Astrocyte of the spinal cord (primary cell): ENCODE measurements around the gene MPZ.

Source experiments
- DNase-seq: peaks from one replicate; pipeline ENCODE4 v3.0.0; 2011; ENCODE audit warnings: low read depth, low spot score
- H3K4me3 ChIP-seq: 2 replicates; pipeline ENCODE4 v1.5.1; 2011; ENCODE audit warnings: low read depth, mild to moderate bottlenecking, low read length, moderate library complexity
- in situ Hi-C: cut with HindIII; loops from 2 replicates; pipeline ENCODE4 v1.10.0; 2017; ENCODE audit warnings: low sequenced_read_pairs
- TF ChIP-seq, protein P1 (sequence below): IDR thresholded peaks from 2 replicates; pipeline ENCODE4 v1.5.1; 2012; ENCODE audit warnings: low read depth, mild to moderate bottlenecking, low read length, inconsistent platforms

MPZ gene

GRCh38 chr1:161313554-161314200 lies 3.9 kb upstream of the MPZ start:
- TF ChIP-seq, protein P1, sequence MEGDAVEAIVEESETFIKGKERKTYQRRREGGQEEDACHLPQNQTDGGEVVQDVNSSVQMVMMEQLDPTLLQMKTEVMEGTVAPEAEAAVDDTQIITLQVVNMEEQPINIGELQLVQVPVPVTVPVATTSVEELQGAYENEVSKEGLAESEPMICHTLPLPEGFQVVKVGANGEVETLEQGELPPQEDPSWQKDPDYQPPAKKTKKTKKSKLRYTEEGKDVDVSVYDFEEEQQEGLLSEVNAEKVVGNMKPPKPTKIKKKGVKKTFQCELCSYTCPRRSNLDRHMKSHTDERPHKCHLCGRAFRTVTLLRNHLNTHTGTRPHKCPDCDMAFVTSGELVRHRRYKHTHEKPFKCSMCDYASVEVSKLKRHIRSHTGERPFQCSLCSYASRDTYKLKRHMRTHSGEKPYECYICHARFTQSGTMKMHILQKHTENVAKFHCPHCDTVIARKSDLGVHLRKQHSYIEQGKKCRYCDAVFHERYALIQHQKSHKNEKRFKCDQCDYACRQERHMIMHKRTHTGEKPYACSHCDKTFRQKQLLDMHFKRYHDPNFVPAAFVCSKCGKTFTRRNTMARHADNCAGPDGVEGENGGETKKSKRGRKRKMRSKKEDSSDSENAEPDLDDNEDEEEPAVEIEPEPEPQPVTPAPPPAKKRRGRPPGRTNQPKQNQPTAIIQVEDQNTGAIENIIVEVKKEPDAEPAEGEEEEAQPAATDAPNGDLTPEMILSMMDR, result no peak
- in situ Hi-C loops, result no loop called here
- peak overlapping the region; percentile 99 for H3K4me3 ChIP-seq
- no peak for DNase-seq

- TF ChIP-seq, protein P1, result no peak
- no peak for DNase-seq
- in situ Hi-C loops, result no loop called here
- H3K4me3 ChIP-seq, result no peak overlapping the region
Measured at GRCh38 chr1:161311595-161312181, 1.9 kb upstream of the MPZ start.

GRCh38 chr1:161307892-161308638 lies 1.7 kb downstream of the MPZ start:
- in situ Hi-C loops, result no loop called here
- TF ChIP-seq, protein P1, result no peak
- no peak for DNase-seq
- H3K4me3 ChIP-seq, result no peak overlapping the region

- TF ChIP-seq, protein P1, result no peak
- peak; percentile 36 for DNase-seq
- in situ Hi-C loops, result no loop called here
- no peak overlapping the region for H3K4me3 ChIP-seq
Measured at GRCh38 chr1:161307230-161307768, 2.5 kb downstream of the MPZ start.

DNA sequence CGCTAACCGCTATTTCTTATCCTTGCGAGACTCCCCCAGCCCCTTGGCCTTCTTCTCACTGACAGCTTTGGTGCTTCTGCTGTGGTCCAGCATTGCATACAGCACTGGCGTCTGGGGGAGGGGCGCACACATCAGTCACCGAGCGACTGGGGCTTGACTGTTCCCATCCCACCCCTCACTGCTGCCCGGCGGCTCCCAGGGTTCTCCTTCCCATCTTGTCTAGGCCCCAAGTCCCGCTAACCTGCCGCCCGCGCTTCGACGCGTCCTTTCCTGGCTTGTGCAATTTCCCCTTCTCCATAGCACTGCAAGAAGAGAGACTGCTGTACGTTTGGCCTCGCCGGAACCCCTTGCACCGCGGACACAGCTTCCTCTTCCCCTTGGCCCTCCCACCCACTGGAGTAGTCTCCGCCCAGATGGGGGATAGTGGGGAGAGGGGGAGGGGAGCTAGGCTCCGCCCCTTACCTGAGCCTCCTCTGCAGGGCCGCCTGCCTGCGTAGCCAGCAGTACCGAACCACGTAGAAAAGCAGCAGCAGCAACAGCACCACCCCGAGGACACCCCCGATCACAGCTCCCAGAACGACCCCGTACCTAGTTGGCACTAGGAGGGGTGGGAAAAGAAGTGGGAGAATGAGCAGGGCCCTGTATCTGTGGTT lies 3.8 kb downstream of the MPZ start:
- TF ChIP-seq, protein P1, result peak; percentile 36
- peak; percentile 43 for DNase-seq
- in situ Hi-C loops, result no loop called here
- peak overlapping the region; percentile 72 for H3K4me3 ChIP-seq
